Bone marrow (tissue), 2 donors: Measurements from ENCODE around the gene RAD21L1.

Experiments used
- DNase-seq, 2 donors: peaks; one replicate each; lab custom pipeline; 2025; lab: John Stamatoyannopoulos, UW

RAD21L1 gene

DNA sequence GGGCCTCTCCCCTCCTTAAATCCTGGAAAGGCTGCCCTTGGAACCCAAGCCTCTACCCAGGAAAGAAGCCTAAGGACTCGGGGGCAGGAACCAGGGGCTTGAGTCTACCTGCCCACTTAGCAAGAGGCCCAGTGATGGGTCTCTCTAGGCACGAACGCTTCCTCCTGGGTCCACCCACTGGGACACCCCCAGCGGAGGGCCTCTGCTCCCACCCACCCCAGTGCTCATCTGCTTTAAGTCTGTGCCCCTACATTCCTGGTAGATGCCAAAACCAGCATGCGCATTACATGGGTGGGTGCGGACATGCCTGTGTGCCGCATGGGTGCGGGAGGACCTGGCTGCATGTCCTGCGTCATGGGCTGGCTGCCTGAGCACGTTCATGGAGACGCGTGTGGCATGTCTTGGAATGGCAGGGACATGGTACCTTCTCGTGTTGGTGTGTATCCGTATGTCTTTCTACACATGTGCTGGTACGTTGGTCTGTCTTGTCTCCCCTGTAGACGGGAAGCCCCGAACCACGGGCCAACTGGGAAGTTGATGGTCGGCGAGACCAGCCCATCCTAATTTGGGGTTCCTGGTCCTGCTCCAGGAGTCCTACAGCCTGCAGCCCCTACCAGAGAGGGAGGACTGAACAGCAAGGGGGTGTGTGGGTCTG lies 69.6 kb downstream of the RAD21L1 start:
- no peak for DNase-seq

DNA sequence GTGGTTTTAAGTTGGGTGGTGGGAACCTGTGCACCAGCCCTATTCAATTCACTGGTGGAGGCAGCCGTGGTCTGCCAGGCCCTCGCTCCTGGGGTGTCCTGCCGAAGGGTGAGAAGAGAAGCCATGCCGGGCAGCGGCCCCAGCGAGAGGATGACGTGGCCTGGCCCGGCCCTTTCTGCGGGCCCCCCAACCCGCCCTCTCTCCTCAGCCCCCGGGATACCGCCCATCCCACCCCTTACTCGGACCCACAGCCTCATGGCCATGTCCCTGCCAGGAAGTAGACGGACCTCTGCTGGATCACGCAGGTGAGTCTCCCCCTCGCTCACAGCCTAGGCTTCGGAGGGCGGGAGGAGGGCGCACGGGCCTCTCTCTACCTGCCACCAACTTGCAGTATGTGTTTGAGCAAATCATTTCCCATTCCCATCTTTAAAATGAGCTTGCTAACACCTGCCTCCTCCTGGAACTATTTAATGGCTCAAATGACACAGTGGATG lies 70.3 kb downstream of the RAD21L1 start:
- DNase-seq, result no peak

GRCh38 chr20:1296922-1297321 lies 71.1 kb downstream of the RAD21L1 start:
- no peak for DNase-seq

GRCh38 chr20:1297486-1297885 lies 71.6 kb downstream of the RAD21L1 start:
- DNase-seq, result no peak

GRCh38 chr20:1298166-1298565 lies 72.3 kb downstream of the RAD21L1 start:
- DNase-seq, result no peak

DNA sequence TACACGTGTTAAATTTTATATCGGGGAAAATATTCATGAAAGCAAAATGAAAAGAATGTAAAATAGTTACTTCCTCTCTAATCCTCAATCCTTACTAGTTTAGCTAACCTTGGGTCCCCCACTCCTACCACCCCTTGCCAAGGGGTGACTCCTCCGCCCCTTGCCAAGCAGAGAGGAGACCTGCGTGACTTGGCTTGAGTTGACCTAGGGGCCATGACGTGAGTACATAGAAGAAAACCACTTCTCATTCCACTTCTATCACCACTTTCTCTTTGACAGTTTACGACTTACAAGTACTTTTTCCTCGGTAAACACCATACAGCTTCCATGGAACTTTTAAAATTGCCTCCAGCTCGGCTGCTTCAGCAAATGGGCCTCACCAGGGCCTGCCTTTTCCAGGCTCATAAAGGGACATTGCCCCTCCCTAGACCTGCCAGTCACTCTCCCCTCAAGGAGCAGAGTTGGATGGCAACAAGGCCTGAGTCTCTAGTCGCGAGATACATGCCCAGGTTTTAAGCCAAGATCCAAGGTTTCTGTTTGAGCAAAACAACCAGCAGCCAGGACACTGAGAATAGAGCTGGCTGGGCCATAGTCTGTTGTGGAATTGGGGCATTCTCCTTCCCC lies 73.2 kb downstream of the RAD21L1 start:
- DNase-seq, result no peak

- no peak for DNase-seq
Measured at GRCh38 chr20:1299522-1299921, 73.7 kb downstream of the RAD21L1 start.

GRCh38 chr20:1300083-1300840 lies 74.4 kb downstream of the RAD21L1 start:
- no peak for DNase-seq

- peak in 1 of 2 donors; percentile 48 for DNase-seq
Measured at GRCh38 chr20:1301031-1301529, 75.2 kb downstream of the RAD21L1 start.

- no peak for DNase-seq
Measured at GRCh38 chr20:1302685-1303541, 77.1 kb downstream of the RAD21L1 start.

DNA sequence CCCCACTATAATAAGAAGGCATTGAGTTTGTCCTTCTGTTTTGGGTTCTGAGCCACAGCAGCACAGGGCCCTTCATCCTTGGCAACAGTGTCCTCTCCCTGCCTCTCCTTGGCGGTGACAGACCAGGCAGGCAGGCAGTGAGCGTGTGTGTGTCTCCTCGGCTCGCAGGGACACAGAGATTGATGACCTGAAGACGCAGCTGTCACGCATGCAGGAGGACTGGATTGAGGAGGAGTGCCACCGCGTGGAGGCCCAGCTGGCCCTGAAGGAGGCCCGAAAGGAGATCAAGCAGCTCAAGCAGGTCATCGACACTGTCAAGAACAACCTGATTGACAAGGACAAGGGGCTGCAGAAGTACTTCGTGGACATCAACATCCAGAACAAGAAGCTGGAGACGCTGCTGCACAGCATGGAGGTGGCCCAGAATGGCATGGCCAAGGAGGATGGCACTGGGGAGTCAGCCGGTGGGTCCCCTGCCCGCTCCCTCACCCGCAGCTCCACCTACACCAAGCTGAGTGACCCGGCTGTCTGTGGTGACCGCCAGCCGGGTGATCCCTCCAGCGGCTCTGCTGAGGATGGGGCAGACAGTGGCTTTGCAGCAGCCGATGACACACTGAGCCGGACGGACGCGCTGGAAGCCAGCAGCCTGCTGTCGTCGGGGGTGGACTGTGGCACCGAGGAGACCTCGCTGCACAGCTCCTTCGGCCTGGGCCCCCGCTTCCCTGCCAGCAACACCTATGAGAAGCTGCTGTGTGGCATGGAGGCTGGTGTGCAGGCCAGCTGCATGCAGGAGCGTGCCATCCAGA lies 79.1 kb downstream of the RAD21L1 start:
- no peak for DNase-seq
